C1 segment of cervical spinal cord (tissue), 14 donors: ENCODE measurements around the gene INSYN2B.

Experiments
- DNase-seq, 14 donors: peaks; one replicate each; lab custom pipeline; 2025; lab: John Stamatoyannopoulos, UW

INSYN2B gene

DNA sequence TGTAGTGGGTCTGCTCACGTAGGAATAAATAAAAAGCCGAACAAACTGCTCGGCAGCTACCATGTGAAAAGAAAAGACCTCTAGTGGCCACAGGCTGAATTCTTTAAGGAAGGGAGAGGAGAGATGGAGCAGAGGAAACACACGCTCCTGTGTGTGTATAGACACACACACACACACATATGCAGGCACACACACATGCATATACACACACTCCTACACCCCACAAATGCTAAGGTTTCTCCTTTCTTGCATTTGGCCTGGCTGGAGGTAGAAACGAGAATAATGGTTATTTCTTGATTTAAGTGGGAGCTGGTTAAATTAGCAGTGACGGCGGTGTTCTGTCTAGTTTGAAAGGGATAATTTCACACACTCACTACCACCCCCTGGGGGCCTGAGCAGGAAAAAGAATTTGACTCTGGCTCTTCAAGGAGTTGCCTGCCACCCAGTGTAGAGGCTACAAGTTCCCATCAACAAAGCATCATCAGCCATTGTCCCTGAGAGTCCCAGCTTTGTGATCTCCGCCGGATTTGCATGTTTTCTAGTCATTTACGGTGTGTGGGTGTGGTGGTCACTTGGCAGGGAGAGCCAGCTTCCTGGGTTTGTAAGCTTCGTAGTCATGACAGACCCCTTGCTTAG lies at the start of gene INSYN2B:
TSS of gene INSYN2B (minus strand) at position 78 of the 636 bp plus-strand sequence. CDS start 96,597 bp downstream, outside the sequence.
- peak in 12 of 14 donors; percentile 43 to 85 (median 72) for DNase-seq

- DNase-seq: no peak
Measured at GRCh38 chr5:170028124-170028523, 47.8 kb upstream of the INSYN2B start.

- DNase-seq: no peak
Measured at GRCh38 chr5:170025853-170026252, 45.6 kb upstream of the INSYN2B start.

- no peak for DNase-seq
Measured at GRCh38 chr5:170021506-170021905, 41.2 kb upstream of the INSYN2B start.

GRCh38 chr5:170020423-170020822 lies 40.1 kb upstream of the INSYN2B start:
- no peak for DNase-seq

DNA sequence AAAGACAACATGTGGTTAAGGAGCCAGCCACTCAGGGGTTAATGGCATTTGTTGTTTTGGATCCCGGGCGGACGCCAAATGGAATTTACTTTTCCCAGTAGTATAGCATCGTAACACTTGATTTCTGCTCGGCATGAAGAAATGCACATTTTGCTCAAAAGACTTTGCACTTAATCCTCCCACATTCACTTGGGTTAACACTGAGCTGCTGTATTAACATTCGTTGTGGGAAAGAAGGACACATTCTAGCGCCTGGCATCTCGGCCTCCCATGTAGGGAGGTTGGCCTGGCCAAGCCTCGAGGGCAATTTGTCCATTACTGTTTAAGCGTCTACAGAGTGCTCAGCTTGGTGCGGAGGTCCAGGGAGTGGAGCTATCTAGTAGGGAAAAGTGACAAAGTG lies 32.3 kb upstream of the INSYN2B start:
- no peak for DNase-seq

GRCh38 chr5:170011751-170012150 lies 31.5 kb upstream of the INSYN2B start:
- no peak for DNase-seq

DNA sequence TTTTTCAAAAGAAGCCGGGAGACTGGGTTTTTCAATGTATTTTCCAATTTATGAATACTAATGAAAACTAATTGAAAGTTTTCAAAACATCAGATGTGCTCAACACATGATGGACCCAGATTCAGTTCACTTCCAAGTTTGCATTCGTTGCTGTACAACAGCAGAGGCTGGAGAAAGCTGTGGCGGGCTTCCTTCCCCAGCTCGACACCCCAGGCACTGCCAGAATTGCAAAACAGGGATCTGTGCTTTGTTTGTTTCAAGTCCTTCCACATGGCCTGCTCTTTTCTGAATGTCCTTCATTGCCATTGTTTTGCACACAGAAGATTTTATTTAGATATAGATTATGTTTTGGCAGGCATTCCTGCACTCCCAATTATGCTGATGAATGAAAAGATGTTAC lies 30.3 kb upstream of the INSYN2B start:
- DNase-seq: no peak

GRCh38 chr5:170008376-170008775 lies 28.1 kb upstream of the INSYN2B start:
- DNase-seq: no peak

GRCh38 chr5:170006021-170006420 lies 25.7 kb upstream of the INSYN2B start:
- no peak for DNase-seq

- no peak for DNase-seq
Measured at GRCh38 chr5:170000155-170000554, 19.9 kb upstream of the INSYN2B start.

DNA sequence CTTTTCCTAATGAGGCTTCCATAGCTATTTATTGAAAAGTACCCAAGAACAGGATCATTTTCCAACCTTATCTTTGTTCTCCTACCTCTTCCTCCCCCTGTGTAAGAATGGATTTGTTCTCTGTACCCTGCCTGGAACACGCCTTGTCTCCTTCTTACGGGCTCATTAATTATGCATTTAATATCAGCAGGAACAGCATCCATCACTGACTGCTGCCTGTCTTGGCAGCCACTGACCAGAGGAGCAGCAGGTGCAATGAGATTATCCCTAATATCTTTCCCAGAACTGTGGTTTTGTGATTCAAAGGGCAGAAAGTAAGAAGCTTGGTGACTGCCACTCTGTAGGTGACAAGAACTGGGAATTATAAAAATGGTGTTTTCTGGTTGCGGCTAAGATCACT lies 19.3 kb upstream of the INSYN2B start:
- DNase-seq: no peak

GRCh38 chr5:169997798-169998197 lies 17.5 kb upstream of the INSYN2B start:
- no peak for DNase-seq

DNA sequence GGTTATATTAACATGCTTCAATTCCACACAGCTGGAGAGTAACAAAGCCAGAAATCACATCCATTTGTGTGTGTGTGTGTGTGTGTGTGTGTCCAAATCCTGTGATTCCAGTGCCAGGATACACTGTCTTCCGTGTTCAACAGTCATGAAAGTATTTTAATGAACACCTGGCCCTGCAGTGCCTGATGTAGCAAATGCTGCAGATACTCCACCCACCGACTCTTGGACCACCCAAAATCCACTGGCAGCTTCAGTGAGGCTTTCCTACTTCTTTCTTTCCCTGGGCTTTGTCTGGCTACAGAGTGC lies 13.1 kb upstream of the INSYN2B start:
- DNase-seq: no peak

- DNase-seq: no peak
Measured at GRCh38 chr5:169992789-169993484, 12.6 kb upstream of the INSYN2B start.

GRCh38 chr5:169991115-169991869 lies 11.0 kb upstream of the INSYN2B start:
- no peak for DNase-seq

- no peak for DNase-seq
Measured at GRCh38 chr5:169989365-169989764, 9.1 kb upstream of the INSYN2B start.

- DNase-seq: no peak
Measured at GRCh38 chr5:169988947-169989346, 8.7 kb upstream of the INSYN2B start.

DNA sequence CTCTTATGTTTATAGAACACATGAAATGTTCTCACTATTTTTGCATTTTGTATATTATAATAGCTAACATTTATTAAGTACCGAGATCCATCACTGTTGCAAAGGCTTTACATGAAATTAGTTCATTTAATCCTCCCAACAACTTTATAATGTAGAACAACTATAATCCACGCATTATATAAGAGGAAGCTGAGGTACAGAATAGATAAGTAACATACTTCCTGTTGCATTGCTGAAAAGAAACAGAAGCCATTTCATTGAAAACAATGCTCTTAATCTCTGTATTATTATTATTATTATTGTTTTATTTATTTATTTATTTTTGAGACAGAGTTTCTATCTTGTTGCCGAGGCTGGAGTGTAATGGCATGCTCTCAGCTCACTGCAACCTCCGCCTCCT lies 7.9 kb upstream of the INSYN2B start:
- no peak for DNase-seq

DNA sequence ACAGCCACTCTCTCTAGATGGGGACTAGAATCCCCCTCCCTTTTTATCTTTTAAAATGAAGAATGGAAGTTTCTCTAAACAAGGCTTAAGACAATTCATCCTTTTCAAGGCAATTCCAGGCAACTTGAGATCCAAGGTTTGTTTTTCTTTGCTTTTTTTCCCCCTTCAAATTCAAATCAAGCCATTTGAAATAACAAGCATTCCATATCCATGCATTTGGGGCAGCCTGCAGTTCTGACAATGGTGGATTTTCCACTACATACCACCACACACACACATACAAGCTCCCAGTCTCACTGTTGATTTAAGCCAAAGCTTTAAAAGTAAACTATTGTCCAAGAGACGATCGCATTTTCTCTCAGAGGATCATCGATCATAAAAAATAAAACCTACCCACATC lies 424 bp downstream of the INSYN2B start:
- DNase-seq: peak in 1 of 14 donors; percentile 52

GRCh38 chr5:169978714-169979113 lies 1.6 kb downstream of the INSYN2B start:
- peak in 2 of 14 donors; percentile 24 to 31 for DNase-seq

DNA sequence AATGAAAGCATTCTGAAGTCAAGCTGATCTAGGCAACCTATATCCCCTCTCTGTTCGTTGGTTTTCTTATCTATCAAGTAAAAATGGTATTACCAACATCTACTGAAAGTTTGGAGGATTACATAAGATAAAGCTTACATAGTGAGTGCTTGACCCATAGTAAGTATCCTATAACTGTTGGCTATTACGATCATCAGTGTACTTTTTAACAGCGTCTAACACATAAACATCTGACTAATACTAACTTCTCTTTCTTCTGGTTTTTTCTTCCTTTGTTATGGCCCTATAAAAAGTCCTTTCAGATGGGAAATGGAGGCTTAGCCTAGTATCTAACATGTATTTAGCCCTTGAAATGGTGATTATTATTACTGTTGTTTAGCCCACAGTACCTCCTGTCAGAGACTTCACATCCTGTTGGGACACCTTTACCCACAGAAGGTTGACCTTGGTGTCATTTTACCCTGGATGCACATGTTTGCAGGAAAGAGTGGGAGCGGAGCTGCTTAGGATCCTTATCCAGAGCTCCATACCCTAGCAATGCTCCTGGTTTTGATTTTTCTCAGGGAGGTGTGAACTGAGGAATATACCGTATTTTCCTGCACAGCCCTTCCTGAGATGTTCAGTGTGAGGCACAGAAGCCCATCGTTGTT lies 6.0 kb downstream of the INSYN2B start:
- DNase-seq: no peak
